Ovary (tissue), 3 donors: ENCODE measurements around the gene CFAP97D2.

Source experiments
- EP300 ChIP-seq: sonication (generic); formaldehyde crosslinking; IDR thresholded peaks from one replicate; pipeline ENCODE4 v1.6.1; 2017; ENCODE audit warnings: antibody characterized with exemption
- POLR2A ChIP-seq: fragments of 450-650 bp; IDR thresholded peaks from one replicate; pipeline ENCODE4 v1.6.1; 2017; ENCODE audit warnings: antibody characterized with exemption, mild to moderate bottlenecking, moderate library complexity
- TF ChIP-seq, protein P1 (sequence below), 3 donors: fragments of 450-650 bp in 2 of 3; fragments of 200-600 bp in 1 of 3; IDR thresholded peaks; one replicate each; pipeline versions ENCODE4 v1.5.1 to v1.8.0; 2016 to 2022; ENCODE audit warnings: antibody characterized with exemption in 3 of 3, mild to moderate bottlenecking in 1 of 3
- donor health status: DM: no; HTN: no; CAD: no.

- TF ChIP-seq, protein P1, sequence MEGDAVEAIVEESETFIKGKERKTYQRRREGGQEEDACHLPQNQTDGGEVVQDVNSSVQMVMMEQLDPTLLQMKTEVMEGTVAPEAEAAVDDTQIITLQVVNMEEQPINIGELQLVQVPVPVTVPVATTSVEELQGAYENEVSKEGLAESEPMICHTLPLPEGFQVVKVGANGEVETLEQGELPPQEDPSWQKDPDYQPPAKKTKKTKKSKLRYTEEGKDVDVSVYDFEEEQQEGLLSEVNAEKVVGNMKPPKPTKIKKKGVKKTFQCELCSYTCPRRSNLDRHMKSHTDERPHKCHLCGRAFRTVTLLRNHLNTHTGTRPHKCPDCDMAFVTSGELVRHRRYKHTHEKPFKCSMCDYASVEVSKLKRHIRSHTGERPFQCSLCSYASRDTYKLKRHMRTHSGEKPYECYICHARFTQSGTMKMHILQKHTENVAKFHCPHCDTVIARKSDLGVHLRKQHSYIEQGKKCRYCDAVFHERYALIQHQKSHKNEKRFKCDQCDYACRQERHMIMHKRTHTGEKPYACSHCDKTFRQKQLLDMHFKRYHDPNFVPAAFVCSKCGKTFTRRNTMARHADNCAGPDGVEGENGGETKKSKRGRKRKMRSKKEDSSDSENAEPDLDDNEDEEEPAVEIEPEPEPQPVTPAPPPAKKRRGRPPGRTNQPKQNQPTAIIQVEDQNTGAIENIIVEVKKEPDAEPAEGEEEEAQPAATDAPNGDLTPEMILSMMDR (IDR thresholded peaks at IDR 0.05) = no peak
- TF ChIP-seq POLR2A (no peak), EP300 (no peak)
These were observed 84.5 kb downstream of the CFAP97D2 start for GRCh38 chr13:114263578-114263977.
